Lower leg skin (tissue), 4 donors: Measurements from ENCODE around the gene MTFMT. TPM values are rescaled to one million over a fixed set of nuclear protein-coding genes. Genes with fewer than 3 reads are reported as not detected.

ENCODE experiments used
- DNase-seq, 2 donors: peaks; one replicate each; pipeline ENCODE4 v3.0.0-alpha.2; 2019; ENCODE audit warnings: low spot score in 2 of 2
- H3K4me3 ChIP-seq: fragments of 200-600 bp; sonication (generic); 2 replicates; pipeline ENCODE4 v1.5.1; 2017; ENCODE audit warnings: mild to moderate bottlenecking, low read depth; ENCODE audit not compliant: poor library complexity, severe bottlenecking
- CTCF ChIP-seq, 3 donors: fragments of 450-650 bp; IDR thresholded peaks; one replicate each; pipeline ENCODE4 v1.5.1; 2016; ENCODE audit warnings: antibody characterized with exemption in 3 of 3, mild to moderate bottlenecking in 3 of 3, moderate library complexity in 2 of 3
- POLR2A ChIP-seq, 2 donors: fragments of 450-650 bp; IDR thresholded peaks; one replicate each; pipeline ENCODE4 v1.6.1; 2016 to 2017; ENCODE audit warnings: antibody characterized with exemption in 2 of 2, mild to moderate bottlenecking in 1 of 2, moderate library complexity in 1 of 2
- WGBS, 2 donors: methylation state at CpG; one replicate each; pipeline ENCODE4 v1.1.5; 2018; 5-methylcytosine and 5-hydroxymethylcytosine counted together
- intact Hi-C: fragments of 100-400 bp; cut with DNase I; formaldehyde crosslinking; loops from one replicate; pipeline ENCODE4 v1.15.0; 2023; ENCODE audit warnings: low total_unique reads
- total RNA-seq, 4 donors: library from RNA; depleted of rRNA; stranded (reverse); fragments of >200 nt; gene quantifications; one replicate each; pipeline ENCODE4 v1.1.0, GENCODE V29; 2016

Gene MTFMT
- total RNA-seq, 4 donors from 2014 or later = 12.3 to 21.9 (median 15.0) TPM

- WGBS, 2 donors = 75 to 77% methylated on average over 6 of the region's 6 CpGs
- intact Hi-C loops = no loop called here
- no peak overlapping the region for H3K4me3 ChIP-seq
- TF ChIP-seq CTCF (IDR thresholded peaks at IDR 0.05) = no peak
- TF ChIP-seq POLR2A (IDR thresholded peaks at IDR 0.05) = no peak
- no peak for DNase-seq
Measured at GRCh38 chr15:65060641-65061397, 31.4 kb upstream of the MTFMT start.

GRCh38 chr15:65059931-65060596 is 30.6 kb upstream of the MTFMT start:
- 83% methylated on average over 4 of the region's 4 CpGs for WGBS, 2 donors
- intact Hi-C loops = no loop called here
- DNase-seq = no peak
- H3K4me3 ChIP-seq = no peak overlapping the region
- TF ChIP-seq CTCF (IDR thresholded peaks at IDR 0.05) (no peak), POLR2A (IDR thresholded peaks at IDR 0.05) (no peak)

- 77% methylated on average over 2 to 3 of the region's 3 CpGs for WGBS, 2 donors
- DNase-seq = no peak
- H3K4me3 ChIP-seq = no peak overlapping the region
- intact Hi-C loops = no loop called here
- TF ChIP-seq POLR2A (IDR thresholded peaks at IDR 0.05) (no peak), CTCF (IDR thresholded peaks at IDR 0.05) (no peak)
Measured at GRCh38 chr15:65059369-65059750, 29.9 kb upstream of the MTFMT start.

GRCh38 chr15:65058394-65059368 is 29.2 kb upstream of the MTFMT start:
- no peak overlapping the region for H3K4me3 ChIP-seq
- intact Hi-C loops = no loop called here
- TF ChIP-seq CTCF (IDR thresholded peaks at IDR 0.05) (no peak), POLR2A (IDR thresholded peaks at IDR 0.05) (no peak)
- WGBS, 2 donors = 88 to 99% methylated on average over 10 to 16 of the region's 16 CpGs
- DNase-seq = no peak

- intact Hi-C loops = no loop called here
- 88 to 90% methylated on average over 8 of the region's 8 CpGs for WGBS, 2 donors
- TF ChIP-seq CTCF (IDR thresholded peaks at IDR 0.05) = no peak
- no peak for TF ChIP-seq POLR2A (IDR thresholded peaks at IDR 0.05)
- no peak overlapping the region for H3K4me3 ChIP-seq
- DNase-seq = no peak
Measured at GRCh38 chr15:65057549-65057940, 28.1 kb upstream of the MTFMT start.
